HG03064 (cell line): ENCODE measurements around the gene UBTD1.

ENCODE experiments used
- ATAC-seq: cut with Tn5 transposase; IDR thresholded peaks from one replicate; pipeline ENCODE4 v1.9.1; 2021; ENCODE audit warnings: low read depth; ENCODE audit not compliant: unreplicated experiment

The UBTD1 gene

DNA sequence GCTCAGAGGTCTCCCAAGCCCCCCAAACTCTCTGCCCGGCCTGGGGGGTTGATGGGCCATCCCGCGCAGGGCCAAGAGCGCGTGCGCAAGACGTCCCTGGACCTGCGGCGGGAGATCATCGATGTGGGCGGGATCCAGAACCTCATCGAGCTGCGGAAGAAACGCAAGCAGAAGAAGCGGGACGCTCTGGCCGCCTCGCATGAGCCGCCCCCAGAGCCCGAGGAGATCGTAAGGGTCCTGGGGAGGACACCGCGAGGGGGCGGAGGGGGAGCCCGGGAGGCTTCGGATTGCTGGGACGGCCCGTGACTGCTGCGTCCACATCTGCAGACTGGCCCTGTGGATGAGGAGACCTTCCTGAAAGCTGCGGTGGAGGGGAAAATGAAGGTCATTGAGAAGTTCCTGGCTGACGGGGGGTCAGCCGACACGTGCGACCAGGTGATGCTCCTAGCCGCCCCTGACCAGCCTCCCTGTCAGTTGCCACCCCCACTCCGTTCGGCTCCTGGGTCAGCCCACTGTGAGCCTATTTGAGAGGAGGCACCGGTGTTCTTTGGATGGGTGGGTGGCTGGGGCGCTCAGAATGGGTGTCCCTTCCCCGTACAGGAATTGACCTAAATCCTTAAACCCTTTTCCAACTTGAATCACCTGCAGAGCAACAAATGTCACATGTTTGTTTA lies 79.6 kb downstream of the UBTD1 start:
- no peak for ATAC-seq

DNA sequence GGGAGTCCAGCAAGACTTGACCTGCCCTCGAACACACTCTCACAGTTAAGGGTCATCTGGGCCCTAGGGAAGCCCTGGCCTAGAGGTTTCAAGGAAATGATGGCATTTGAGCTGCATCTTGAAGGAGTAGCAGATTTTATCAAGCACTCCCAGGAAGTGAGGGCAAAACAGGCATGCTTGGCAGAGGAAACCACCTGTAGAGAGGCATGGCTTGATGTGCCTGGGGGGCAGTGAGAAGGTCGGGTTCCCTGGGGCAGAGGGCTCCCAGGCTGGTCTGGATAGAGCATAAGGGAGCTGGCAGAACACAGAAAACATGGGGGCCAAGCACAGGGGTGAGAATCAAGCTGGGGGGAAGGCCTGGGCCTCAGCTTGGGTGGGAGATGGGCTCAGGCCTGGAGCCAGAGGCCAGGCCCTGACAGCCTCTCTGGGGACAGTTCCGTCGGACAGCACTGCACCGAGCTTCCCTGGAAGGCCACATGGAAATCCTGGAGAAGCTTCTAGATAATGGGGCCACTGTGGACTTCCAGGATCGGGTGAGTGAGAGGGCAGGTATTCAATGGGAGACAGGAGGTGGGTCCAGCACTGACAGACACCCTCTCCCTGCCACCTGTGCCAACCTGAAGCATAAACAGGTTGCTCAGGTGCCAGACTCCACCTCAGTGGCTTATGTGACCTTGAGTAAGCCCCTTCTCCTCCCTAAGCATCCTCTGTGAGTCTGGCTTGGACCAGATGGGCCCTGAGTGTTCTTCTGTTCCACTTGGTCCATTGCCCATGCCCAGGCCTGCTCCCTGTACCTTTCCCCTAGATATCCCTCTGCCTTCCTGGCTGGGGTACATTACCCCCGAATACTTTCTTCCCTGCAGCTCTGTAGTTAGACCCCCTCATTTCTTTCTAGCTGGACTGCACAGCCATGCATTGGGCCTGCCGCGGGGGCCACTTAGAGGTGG lies 82.0 kb downstream of the UBTD1 start:
- no peak for ATAC-seq

DNA sequence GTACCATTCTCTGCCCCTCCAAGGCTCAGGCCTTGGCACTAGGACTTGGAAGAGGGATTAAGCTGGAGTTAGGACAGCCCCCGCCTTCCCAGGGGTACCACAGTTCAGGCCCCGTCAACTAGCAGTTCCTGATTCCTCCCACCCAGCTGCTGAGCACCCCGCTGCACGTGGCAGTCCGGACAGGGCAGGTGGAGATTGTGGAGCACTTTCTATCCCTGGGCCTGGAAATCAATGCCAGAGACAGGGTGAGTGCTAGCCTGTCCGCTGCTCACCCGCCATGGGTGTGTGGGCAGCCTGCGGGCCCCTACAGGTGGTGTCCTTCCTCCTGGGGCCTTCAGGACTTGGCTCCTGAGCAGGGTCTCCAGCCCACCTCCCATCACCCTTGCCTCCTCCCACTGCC lies 83.4 kb downstream of the UBTD1 start:
- ATAC-seq = no peak

DNA sequence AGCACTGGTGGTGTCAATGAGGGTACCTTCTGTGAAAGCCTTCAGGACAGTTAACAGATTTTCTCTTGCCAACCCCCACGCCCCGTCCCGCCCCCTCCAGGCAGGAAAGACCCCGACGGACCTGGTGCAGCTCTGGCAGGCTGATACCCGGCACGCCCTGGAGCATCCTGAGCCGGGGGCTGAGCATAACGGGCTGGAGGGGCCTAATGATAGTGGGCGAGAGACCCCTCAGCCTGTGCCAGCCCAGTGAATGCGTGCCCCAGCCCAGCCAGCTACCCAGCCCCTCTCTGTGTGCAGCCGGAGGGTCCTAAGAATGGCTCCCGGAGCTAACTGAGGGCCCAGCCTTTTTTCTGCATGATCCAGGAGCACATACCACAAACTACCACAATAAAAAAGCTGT lies 84.8 kb downstream of the UBTD1 start:
- no peak for ATAC-seq

DNA sequence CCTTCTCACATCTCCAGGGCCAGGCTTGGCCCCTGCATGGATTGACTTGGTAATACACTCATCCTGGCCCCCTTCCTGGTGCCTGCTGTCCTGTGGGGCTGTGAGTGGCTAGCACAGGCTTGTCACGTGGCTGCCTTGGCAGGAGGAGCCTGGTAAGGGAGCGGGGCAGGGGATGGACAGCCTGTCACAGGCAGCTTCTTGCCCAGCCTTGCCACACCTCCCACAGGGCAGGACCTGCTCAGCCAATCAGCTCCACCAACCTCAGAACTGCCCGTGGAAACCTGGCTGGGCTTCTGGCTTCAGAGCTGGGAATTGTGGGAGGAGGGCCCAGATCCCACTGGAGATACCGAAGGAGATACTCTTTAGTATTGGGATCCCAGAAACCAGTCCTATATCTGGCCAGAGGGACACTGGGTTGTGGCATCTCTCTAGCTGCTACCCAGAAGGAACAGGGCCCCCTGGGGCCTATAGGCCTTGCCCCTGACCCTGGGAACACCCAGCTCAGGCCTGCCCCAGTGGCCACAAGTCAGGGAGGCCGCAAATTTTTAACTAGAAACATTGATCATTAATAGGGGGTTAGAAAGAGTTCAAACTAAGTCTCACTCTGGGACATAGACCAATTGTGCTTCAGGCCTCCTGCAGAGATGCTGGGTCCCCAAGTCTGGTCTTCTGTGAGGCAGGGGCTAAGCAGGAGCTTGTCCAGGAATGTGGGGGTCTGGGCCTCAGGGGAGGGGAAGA lies 85.5 kb downstream of the UBTD1 start, which contains the start of gene HOGA1:
HOGA1 (plus strand) TSS at position 330 of the 738 bp plus-strand sequence; CDS start at position 645, 315 bp downstream.
- no peak for ATAC-seq

DNA sequence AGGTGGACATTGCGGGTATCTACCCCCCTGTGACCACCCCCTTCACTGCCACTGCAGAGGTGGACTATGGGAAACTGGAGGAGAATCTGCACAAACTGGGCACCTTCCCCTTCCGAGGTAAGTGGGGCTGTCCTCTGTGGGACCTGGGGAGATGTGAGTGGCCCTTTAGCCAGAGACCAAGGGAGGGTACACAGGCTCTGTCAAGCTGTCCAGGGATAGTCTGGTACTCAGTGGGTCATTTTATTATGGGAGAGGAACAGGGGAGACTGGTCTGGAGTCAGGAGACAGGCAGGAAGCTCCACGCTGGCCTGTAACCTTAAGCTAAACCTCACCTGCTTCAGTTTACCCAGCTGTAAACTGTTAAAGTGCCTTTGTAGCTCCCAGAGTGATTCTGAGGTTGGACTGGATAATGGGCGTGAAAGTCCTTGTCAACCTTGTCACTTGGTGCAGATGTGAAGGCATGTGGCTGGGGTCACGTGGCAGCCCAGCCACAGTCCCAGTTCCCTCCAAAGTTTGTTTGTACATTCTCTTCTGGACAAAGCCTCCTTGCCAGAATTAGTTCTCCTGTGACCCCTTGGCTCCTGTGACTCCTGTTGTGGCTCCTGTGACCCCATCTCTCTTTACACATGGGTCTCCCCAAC lies 86.2 kb downstream of the UBTD1 start:
- ATAC-seq = no peak

DNA sequence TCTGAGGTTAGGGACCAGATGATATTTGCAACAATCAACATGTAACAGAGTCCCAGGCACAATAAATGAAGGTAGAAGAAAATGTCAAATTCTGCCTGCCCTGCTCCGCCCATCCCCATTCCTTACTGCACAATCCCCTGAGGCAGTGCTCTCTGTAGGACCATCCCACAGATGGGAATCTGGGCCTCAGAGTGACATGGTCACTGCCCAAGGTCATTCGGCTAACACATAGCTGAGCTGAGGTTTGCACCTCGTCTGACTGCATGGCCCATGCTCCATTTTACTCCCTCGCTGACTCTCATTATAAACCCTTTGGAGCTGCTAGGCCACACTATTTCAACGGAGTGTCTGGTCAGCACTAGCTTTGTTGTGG lies 86.7 kb downstream of the UBTD1 start:
- no peak for ATAC-seq

DNA sequence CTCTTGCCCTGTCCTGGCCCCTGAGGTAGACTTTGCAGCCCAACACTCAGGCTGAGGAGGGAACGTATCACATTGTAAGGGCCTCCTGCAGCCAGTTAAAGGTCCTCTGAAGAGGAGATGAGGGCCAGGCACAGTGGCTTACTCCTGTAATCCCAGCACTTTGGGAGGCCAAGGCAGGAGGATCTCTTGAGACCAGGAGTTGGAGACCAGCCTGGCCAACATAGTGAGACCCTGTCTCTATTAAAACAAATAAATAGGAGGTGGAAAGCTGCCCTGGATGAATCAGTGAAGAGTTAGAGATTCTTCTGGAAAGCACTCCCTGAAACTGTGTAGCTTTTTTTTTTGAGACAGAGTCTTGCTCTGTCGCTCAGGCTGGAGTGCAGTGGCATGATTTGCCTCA lies 88.5 kb downstream of the UBTD1 start:
- no peak for ATAC-seq

DNA sequence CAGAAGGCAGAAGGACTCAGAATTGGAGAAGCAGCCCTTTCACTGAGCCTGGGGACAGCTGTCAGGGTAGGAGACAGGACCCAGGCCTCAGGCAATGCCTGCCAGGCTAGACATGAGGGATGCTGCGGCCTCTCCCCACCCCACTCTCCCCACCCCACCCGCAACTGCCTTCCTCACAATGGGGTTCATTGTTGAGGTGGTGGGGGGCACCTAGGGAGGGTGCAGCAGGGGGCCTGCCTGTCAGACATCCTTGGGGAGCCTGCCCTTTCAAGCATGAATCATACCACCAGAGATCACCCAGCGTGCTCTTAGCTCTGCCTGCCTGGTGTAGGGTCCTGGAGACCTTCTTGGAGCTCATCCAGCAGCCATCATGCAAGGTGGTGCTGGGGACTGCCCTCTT lies 90.8 kb downstream of the UBTD1 start, which contains the start of gene C10orf62:
C10orf62 (plus strand) TSS at position 243 of the 400 bp plus-strand sequence. CDS start 177 bp downstream, outside the sequence.
- no peak for ATAC-seq

DNA sequence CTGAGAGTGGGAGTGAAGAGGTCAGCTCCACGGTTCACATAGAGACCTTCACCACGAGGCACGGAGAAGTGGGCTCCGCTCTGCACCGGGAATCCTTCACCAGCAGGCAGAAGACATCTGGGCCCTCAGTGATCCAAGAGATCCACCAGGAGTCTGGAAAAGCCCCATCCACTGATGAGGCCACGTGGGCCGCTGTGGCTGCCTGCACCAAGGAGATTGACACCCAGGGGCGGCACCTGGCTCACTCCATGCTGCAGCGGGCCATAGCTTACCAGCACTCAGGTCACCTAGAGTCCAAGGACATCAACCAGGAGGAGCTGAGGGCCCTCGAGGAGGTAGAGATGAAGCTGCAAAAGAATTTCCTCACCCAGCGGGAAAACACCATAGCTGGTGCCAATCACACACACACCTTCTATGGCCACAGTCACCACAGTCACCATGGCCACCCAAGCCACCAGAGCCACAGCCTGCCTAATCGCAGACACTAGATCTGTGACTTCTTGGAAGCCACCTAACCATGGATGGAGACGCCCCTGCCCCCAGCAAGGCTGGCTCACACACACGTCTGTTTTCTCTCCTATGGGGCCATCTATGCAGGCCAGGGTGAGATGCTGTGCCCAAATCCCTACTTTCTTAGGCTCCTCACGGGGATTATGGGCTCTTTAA lies 91.5 kb downstream of the UBTD1 start:
- ATAC-seq = no peak

DNA sequence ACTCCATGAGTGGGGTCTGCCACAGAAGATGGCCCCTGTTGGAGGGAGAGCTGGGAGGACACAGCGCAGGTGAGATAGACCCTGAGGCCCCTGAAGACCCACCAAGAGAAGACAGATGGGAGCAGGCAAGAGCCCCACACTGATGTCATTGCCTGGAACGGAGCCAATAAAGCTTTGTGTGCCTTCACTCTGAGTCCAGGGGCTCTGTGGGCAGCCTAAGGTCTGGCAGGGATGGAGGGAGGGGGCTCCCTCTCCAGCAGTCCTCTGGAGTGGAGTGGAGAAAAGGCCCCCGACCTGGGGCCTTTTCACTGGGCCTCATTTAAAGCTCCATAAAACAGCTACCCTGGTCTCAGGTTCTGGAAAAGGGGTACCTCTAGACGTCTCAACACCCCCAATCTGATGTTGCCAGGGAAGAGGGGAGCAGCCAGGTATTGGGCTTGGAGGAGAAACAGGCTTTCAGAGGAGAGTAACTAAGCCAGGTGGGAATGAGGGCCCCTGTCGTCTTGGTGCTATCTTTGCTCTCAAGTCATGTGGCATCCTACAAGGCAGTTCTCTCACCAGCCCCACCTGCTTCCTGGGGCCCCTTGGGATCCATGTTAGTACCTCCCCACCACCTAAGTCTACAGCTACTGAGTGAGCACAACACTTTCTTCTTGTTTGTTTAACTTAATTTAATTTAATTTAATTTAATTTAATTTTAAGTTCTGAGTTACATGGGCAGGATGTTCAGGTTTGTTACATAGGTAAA lies 92.2 kb downstream of the UBTD1 start:
- no peak for ATAC-seq

DNA sequence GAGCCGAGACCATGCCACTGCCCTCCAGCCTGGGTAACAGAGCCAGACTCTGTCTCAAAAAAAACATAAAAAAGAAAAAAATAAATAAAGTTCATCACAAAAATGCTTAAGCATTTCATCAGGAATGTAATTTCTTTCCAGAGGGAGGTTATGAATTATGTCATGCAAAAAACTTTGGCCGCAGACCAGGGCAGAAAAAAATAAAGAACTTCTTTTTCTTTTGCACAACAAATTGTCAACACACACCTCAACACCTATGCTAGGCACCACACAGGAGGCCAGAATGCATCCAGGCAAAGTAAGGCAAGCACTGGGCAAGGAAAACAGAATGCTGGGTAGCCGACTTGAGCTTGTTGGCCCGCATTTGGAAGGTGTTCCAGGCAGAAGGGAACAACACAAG lies 94.7 kb downstream of the UBTD1 start:
- no peak for ATAC-seq

DNA sequence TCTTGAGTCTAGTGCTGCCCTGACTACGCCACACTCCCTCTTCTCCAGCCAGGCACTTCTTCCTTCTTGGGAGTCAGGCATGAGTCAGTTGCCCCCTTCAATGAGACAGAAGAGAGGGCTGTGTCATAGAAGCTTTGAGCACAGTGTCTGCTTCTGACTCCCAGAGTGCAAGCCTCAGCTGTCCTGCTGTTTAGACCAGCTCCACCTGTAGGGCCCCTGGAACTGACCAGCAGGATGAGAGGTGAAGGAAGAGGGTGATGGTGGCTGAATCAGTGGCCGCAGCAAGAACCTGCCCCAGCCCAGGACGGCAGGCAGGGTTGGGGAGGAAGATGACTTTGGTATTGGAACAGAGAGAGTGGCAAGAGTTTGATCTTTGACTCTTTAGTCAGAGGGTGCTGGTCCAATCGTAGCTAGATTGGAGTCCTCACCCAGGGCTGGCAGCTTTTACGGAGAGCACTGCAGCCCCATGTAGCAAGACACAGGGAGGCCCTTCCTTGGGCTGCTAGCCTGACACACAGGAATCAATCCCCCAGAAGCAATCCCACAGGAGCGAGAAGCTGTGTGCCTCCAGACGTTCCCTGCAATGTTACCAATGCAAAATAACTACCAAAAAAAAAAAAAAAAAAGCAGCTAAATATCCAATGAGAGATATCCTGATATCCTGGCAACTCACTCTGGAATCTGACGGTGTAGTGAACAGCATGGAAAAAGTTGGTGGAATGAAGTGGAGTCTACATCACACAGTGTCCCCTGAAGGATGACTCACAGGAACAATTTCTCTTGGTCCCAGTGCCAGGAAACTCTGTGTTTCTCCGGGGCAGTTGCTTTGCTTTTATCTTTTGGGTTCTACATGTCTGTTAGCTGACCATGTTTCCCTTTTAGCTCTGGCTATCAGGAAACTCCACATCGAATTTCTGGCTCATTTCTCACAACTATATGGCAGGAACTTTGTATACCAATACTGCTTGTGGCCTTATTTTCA lies 97.7 kb downstream of the UBTD1 start:
- no peak for ATAC-seq

DNA sequence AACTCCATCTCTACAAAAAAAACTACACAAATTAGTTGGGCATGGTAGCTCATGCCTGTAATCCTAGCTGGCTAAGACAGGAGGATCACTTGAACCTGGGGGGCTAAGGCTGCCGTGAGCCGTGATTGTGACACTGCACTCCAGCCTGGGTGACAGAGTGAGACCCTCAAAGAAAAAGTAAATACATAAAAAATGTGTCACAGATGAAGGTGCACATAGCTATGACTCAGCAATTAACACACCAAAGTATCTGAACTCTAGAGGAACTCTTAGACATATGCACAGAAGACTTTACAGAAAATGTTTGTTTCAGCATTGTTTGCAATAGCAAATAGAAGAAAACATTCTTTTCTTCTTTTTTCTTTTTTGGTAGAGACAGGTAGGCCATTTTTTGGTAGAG lies 99.1 kb downstream of the UBTD1 start:
- ATAC-seq = no peak

DNA sequence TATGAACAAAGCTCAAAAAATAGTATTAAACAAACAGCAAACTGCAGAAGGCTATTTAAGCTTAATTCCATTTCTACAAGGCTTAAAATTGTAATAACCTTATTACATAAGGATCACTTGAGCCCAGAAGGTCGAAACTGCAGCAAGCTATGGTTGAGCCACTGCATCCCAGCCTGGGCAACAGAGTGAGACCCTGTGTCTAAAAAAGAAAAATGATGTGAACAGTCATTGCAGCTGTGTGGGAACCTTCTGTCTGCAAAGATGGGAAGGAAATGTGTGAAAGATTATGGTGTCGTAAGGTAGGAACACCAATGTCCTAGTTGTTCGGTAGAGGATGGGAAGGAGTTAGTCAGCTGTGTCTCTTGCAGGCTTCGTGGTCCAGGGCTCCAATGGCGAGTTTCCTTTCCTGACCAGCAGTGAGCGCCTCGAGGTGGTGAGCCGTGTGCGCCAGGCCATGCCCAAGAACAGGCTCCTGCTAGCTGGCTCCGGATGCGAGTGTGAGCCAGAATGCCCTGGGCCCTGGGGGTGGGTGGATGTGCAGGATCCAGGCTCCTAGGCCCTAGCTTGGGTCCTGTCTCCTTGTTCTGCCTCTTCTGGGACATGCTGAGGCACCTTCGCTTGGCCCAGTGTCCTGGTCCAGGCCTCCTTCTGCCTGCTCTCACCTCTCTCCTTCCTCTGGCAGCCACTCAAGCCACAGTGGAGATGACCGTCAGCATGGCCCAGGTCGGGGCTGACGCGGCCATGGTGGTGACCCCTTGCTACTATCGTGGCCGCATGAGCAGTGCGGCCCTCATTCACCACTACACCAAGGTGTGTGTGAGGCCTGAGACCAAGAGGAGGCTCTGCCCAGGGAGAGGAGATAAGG lies 99.9 kb downstream of the UBTD1 start:
- ATAC-seq = no peak

DNA sequence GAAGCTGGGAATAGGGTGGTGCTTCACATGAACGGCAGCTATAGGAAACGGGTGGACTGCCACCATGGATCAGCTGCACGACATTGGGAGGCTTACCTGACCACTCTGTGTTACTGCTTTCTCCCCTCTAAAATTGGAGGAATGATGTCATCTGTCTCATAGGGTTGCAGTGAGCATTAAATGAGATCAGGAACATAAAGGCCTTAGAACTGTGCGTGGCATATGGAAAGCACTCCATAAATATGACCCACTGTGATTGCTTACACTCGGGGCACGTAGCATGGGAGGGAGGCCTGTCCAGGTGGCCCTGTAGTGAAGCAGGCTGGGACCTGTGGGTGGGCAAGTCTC lies 100.5 kb downstream of the UBTD1 start:
- no peak for ATAC-seq

DNA sequence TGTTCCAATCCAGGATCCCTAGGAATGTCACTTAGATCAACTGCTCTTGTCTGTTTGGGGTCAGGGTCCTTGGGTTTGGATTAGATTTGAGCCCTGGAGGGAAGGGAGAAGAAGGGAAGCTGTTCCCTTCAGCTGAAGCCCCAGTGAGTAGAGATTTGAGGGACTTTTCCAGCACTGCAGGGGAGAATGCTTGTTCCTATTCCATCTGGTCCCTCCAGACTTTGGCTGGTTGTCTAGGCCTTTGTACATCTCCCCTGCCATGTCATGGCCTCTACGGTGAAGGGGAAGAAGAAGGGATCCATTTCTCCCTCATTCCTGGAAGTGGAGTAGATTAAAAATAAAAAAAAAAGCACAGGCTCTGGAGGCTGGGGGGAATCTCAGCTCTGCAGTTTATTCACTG lies 101.9 kb downstream of the UBTD1 start:
- ATAC-seq = no peak
